Fibroblast of villous mesenchyme (primary cell): ENCODE data around the gene ACADS. TPM values are rescaled to one million over a fixed set of nuclear protein-coding genes. Genes with fewer than 3 reads are reported as not detected.

Experiments used
- DNase-seq: peaks from one replicate; pipeline ENCODE4 v3.0.0-alpha.2; 2010; ENCODE audit warnings: low read depth
- H3K4me3 ChIP-seq: 2 replicates; pipeline ENCODE4 v1.5.1; 2011; ENCODE audit warnings: low read depth, mild to moderate bottlenecking, low read length
- CTCF ChIP-seq: IDR thresholded peaks from 2 replicates; pipeline ENCODE4 v1.5.1; 2012; ENCODE audit warnings: low read depth, mild to moderate bottlenecking, low read length; ENCODE audit not compliant: insufficient read depth
- total RNA-seq: library from RNA; depleted of rRNA; stranded (reverse); fragments of >200 nt; gene quantifications from 2 replicates; pipeline ENCODE4 v1.2.3, GENCODE V29; 2012

ACADS gene
- total RNA-seq, 1 donor, result 6.9 TPM

DNA sequence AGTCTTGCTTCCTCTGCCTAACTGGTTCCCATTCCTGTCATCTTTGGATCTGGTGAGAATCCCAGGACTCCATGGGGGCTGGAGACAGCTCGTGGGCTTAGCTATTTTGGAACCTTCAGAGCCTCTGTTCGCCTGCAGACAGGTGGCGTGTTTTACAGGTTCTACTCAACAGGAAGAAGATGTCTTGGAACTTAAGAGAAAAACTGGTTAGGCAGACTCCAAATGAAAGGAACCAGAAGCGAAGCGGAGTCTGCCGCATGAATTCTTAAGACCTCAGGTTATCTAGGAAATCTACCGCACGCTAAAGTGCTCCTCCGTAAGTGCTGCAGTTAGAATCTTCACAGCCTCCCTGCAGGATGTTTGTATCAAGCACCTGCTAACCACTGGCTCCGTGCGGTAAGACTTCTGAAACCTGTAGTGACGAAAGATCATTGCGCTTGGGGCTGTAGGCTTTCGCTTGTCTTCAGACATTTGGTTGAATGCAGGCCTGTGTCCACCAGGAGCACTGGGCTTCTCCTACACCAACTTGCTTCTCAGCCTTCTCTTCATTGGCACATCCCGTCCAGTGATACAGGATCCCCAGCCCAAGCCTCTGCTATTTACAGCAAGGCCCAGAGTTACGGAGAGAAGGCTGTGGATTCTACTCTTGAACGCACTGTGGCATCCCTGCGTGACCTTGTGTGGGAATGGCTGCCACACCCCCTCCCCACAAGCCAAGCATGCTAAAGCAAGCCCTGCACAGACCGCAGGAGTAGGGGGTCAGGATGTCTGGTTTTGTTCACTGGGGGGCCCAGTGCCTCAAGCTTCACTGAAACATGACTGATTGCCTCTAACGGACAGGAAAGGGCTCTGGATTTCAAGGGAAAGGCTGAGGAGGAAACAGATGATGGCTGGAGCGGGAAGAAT lies 35.0 kb downstream of the ACADS start:
- DNase-seq, result no peak
- TF ChIP-seq CTCF, result no peak
- no peak overlapping the region for H3K4me3 ChIP-seq

- DNase-seq, result peak; percentile 95
- TF ChIP-seq CTCF, result no peak
- H3K4me3 ChIP-seq, result no peak overlapping the region
These were observed 35.9 kb downstream of the ACADS start for GRCh38 chr12:120761519-120761934.

- TF ChIP-seq CTCF, result no peak
- no peak for DNase-seq
- H3K4me3 ChIP-seq, result no peak overlapping the region
These were observed 36.5 kb downstream of the ACADS start for GRCh38 chr12:120762086-120762485.

DNA sequence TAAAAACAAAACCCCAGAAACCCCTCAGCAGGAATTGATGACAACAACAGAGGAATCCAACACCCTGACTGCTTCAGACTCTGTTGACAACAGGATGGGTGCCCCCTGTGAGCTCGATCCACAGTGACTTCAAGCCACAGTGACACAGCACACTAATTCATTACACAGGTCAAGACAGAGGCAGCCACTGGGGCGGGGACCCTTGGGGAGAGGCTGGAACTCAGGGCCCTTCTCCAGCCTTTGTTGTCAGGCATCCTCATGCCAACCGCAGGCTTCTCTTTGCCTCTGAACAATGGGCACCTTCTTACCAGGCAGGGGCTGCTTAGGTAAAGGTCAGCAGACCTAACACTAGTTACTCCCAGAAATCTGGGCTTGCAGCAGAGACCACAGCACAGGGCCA lies 37.6 kb downstream of the ACADS start:
- DNase-seq, result no peak
- TF ChIP-seq CTCF, result no peak
- H3K4me3 ChIP-seq, result no peak overlapping the region

- no peak for TF ChIP-seq CTCF
- no peak overlapping the region for H3K4me3 ChIP-seq
- peak; percentile 7 for DNase-seq
These were observed 39.2 kb downstream of the ACADS start for GRCh38 chr12:120764816-120765215.

- H3K4me3 ChIP-seq, result no peak overlapping the region
- DNase-seq, result no peak
- TF ChIP-seq CTCF, result no peak
These were observed 40.9 kb downstream of the ACADS start for GRCh38 chr12:120766566-120766965.
